Measurements from ENCODE around the gene PSMC4. TPM values are rescaled to one million over a fixed set of nuclear protein-coding genes. Genes with fewer than 3 reads are reported as not detected.

PSMC4 gene
- total and polyA plus RNA-seq, 7 donors, result 76.0 to 310 (median 132) TPM

- Histone ChIP-seq H3K27me3 (ENCODE audit: insufficient read depth in 3 of 3, low read length in 2 of 3) (no peaks in the 10 kb centered on the region), H3K36me3 (ENCODE audit: insufficient read depth in 1 of 2, low read depth in 1 of 2) (no peaks in the 10 kb centered on the region), H3K9me3 (peaks cover 2% of the 10 kb centered on the region), H3K4me3 (no peak overlapping the region), H3K27ac (no peak overlapping the region), H3K4me1 (no peaks in the 10 kb centered on the region)
- TF ChIP-seq CTCF (IDR thresholded peaks at IDR 0.05), result no peak
- DNase-seq (no peak), ATAC-seq (no peak)
- WGBS, 3 donors, result 79 to 84% (median 83%) methylated on average over 3 of the region's 3 CpGs
- intact Hi-C loops (cut with DNase I), result no loop called here
These were observed 41.2 kb upstream of the PSMC4 start for GRCh38 chr19:39929750-39930149.

GRCh38 chr19:39934584-39935363, 36.2 kb upstream of the PSMC4 start, which contains the start of gene FCGBP:
Gene FCGBP, minus strand, starts transcription at chr19:39934634.
- intact Hi-C loops (cut with DNase I), result no loop called here
- DNase-seq (no peak), ATAC-seq (no peak)
- Histone ChIP-seq H3K27ac (no peak within 1 kb of the TSS), H3K9me3 (peaks cover 2% of the 10 kb centered on the region), H3K4me3 (no peak within 1 kb of the TSS), H3K27me3 (ENCODE audit: insufficient read depth in 3 of 3, low read length in 2 of 3) (peaks cover 0 to 3% (median 0%) of the 10 kb centered on the region in 3 donors), H3K36me3 (ENCODE audit: insufficient read depth in 1 of 2, low read depth in 1 of 2) (no peaks in the 10 kb centered on the region), H3K4me1 (no peaks in the 10 kb centered on the region)
- WGBS, 3 donors, result 71 to 82% (median 76%) methylated on average over 5 of the region's 5 CpGs
- TF ChIP-seq CTCF (IDR thresholded peaks at IDR 0.05), result no peak

- intact Hi-C loops (cut with DNase I), result no loop called here
- no peak for DNase-seq
These were observed 35.7 kb upstream of the PSMC4 start for GRCh38 chr19:39935364-39935661.

GRCh38 chr19:39936020-39936419, 34.9 kb upstream of the PSMC4 start:
- WGBS, 3 donors, result 57 to 67% (median 62%) methylated on average over 3 of the region's 3 CpGs
- TF ChIP-seq CTCF (IDR thresholded peaks at IDR 0.05), result no peak
- Histone ChIP-seq H3K9me3 (peaks cover 3% of the 10 kb centered on the region), H3K27me3 (ENCODE audit: insufficient read depth in 3 of 3, low read length in 2 of 3) (peaks cover 0 to 3% (median 0%) of the 10 kb centered on the region in 3 donors), H3K36me3 (ENCODE audit: insufficient read depth in 1 of 2, low read depth in 1 of 2) (no peaks in the 10 kb centered on the region), H3K4me3 (no peak overlapping the region), H3K4me1 (no peaks in the 10 kb centered on the region), H3K27ac (no peak overlapping the region)
- intact Hi-C loops (cut with DNase I), result no loop called here
- ATAC-seq, result no peak
- DNase-seq, result no peak

More at GRCh38 chr19:39935364-39935661, 35.7 kb upstream of the PSMC4 start:
- peaks cover 0 to 3% (median 0%) of the 10 kb centered on the region in 3 donors for H3K27me3 ChIP-seq (ENCODE audit: insufficient read depth in 3 of 3, low read length in 2 of 3)
- no peak for ATAC-seq
- H3K9me3 ChIP-seq, result peaks cover 3% of the 10 kb centered on the region
- no peak overlapping the region for H3K4me3 ChIP-seq
- TF ChIP-seq CTCF (IDR thresholded peaks at IDR 0.05), result no peak
- H3K36me3 ChIP-seq (ENCODE audit: insufficient read depth in 1 of 2, low read depth in 1 of 2), result no peaks in the 10 kb centered on the region
- H3K27ac ChIP-seq, result no peak overlapping the region
- H3K4me1 ChIP-seq, result no peaks in the 10 kb centered on the region
- WGBS, 3 donors, result 82 to 86% (median 82%) methylated on average over 5 of the region's 5 CpGs

GRCh38 chr19:39936622-39937021, 34.3 kb upstream of the PSMC4 start:
- H3K9me3 ChIP-seq, result peaks cover 3% of the 10 kb centered on the region
- no peak overlapping the region for H3K27ac ChIP-seq
- peaks cover 0 to 3% (median 0%) of the 10 kb centered on the region in 3 donors for H3K27me3 ChIP-seq (ENCODE audit: insufficient read depth in 3 of 3, low read length in 2 of 3)
- TF ChIP-seq CTCF (IDR thresholded peaks at IDR 0.05), result no peak
- H3K4me1 ChIP-seq, result no peaks in the 10 kb centered on the region
- DNase-seq, result no peak
- intact Hi-C loops (cut with DNase I), result no loop called here
- no peaks in the 10 kb centered on the region for H3K36me3 ChIP-seq (ENCODE audit: insufficient read depth in 1 of 2, low read depth in 1 of 2)
- whole genome bisulfite sequencing, 3 donors, result 83 to 88% (median 84%) methylated on average over 6 of the region's 6 CpGs
- H3K4me3 ChIP-seq, result no peak overlapping the region
- no peak for ATAC-seq
